ENCODE measurements around the gene BIRC6.

DNA sequence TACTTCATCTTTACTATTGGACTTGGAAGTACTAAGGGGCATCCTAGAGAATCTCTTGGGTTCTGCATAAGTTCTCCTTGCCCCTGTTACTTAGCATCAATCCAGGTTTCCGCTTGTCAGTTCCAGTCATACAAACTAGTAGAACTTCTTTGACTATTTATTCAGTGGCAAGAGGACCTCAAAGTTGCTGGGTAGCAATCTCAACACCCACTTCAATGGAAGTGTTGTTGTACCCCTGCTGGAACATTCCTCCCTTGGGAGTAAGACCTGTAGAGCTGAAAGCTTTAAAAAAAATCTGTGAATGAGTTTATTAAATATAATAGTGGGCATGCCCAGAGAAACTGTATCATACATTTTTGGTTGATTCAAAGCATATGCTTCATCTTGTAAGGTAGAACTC lies 27.0 kb downstream of the BIRC6 start:
- TF ChIP-seq, protein P1, sequence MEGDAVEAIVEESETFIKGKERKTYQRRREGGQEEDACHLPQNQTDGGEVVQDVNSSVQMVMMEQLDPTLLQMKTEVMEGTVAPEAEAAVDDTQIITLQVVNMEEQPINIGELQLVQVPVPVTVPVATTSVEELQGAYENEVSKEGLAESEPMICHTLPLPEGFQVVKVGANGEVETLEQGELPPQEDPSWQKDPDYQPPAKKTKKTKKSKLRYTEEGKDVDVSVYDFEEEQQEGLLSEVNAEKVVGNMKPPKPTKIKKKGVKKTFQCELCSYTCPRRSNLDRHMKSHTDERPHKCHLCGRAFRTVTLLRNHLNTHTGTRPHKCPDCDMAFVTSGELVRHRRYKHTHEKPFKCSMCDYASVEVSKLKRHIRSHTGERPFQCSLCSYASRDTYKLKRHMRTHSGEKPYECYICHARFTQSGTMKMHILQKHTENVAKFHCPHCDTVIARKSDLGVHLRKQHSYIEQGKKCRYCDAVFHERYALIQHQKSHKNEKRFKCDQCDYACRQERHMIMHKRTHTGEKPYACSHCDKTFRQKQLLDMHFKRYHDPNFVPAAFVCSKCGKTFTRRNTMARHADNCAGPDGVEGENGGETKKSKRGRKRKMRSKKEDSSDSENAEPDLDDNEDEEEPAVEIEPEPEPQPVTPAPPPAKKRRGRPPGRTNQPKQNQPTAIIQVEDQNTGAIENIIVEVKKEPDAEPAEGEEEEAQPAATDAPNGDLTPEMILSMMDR (IDR thresholded peaks at IDR 0.05): no peak
- no peak for TF ChIP-seq EZH2 (IDR thresholded peaks at IDR 0.05; ENCODE audit: borderline replicate concordance, insufficient read depth, low read depth, low read length, poor library complexity, severe bottlenecking)
